ENCODE measurements around the gene CD300LB. TPM values are rescaled to one million over a fixed set of nuclear protein-coding genes. Genes with fewer than 3 reads are reported as not detected.

CD300LB gene
- total and polyA plus RNA-seq, 2 experiments from 2014 or later: not detected

DNA sequence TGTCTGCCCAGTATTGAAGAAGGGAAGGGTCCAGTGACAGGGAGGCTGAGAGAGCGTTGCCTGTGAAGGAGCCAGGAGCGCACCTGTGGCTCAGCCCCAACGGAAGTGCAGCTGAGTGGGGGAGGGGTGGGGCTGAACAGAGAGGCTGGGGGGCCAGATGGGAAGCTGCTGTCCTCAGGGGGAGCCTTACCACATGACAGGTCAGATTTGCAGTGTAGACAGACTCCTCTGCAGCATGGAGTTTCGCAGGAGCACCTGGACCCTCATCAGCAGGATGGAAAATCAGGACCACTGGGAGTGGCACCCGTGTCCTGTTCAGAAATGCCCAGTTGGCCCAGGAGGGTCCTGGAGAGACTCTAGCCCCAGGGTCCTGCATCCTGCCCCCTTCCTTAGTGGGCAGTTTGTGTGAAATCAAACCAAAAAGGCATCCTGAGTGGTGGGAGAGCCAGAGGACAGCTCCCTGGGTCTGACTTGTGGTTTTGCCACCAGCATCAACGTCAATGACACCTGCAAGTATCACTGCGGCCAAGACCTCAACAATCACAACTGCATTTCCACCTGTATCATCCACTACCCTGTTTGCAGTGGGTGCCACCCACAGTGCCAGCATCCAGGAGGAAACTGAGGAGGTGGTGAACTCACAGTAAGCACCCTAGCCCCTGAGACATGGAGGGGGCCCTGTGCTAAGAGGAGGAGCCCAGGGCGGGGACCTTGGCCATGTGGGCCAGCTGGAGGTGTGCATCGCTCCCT lies 57.1 kb downstream of the CD300LB start:
- Histone ChIP-seq H3K4me2 (ENCODE audit: unreplicated experiment) (no peak overlapping the region), H3K4me3 (no peak overlapping the region), H3F3A (ENCODE audit: insufficient read depth) (no peaks in the 10 kb centered on the region), H3K27me3 (replicated peaks; ENCODE audit: insufficient read depth) (no peaks in the 10 kb centered on the region), H3K79me2 (ENCODE audit: insufficient read depth) (no peaks in the 10 kb centered on the region), H3K9ac (no peak overlapping the region), H3K9me2 (ENCODE audit: insufficient read depth) (no peaks in the 10 kb centered on the region), H3K4me1 (ENCODE audit: insufficient read depth) (peaks cover 9% of the 10 kb centered on the region; the same call in 1 of the 2 replicates), H3K36me3 (ENCODE audit: low read depth) (no peaks in the 10 kb centered on the region), H3K27ac (no peak overlapping the region), H3K9me3 (ENCODE audit: low read depth) (no peaks in the 10 kb centered on the region), H4K20me1 (ENCODE audit: insufficient read depth) (no peaks in the 10 kb centered on the region), H2AFZ (no peak overlapping the region)
- 59 to 65% methylated on average over 9 of the region's 9 CpGs for WGBS, 2 experiments (ENCODE audit: low coverage in 1 of 2, low lambda C conversion rate in 2 of 2, missing lambda C conversion rate in 2 of 2)
- in situ Hi-C loops (cut with MboI): no loop called here
- no peak for TF ChIP-seq EZH2 (IDR thresholded peaks at IDR 0.05; ENCODE audit: insufficient read depth, poor library complexity, severe bottlenecking)
- no peak for TF ChIP-seq EZH2phosphoT487 (IDR thresholded peaks at IDR 0.05; ENCODE audit: insufficient read depth, low read depth)
- DNase-seq: no peak

DNA sequence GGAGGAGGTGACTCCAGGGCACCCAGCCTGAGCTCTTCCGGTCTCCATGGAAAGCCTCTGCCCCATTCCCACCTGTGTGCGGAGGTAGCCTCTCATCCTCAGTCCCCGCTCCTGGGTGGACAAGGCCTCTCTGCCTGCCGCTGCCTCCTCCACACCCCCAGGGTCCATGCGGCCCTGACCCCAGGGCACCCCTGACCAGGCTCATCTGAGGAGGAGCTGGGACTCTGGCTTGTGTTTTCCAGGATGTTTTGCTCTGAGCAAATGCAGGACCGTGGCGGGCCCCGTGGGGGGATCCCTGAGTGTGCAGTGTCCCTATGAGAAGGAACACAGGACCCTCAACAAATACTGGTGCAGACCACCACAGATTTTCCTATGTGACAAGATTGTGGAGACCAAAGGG lies 58.0 kb downstream of the CD300LB start:
- Histone ChIP-seq H3K4me3 (no peak overlapping the region), H3K27me3 (replicated peaks; ENCODE audit: insufficient read depth) (no peaks in the 10 kb centered on the region), H3K4me2 (ENCODE audit: unreplicated experiment) (no peak overlapping the region), H2AFZ (no peak overlapping the region), H4K20me1 (ENCODE audit: insufficient read depth) (no peaks in the 10 kb centered on the region), H3K9me3 (ENCODE audit: low read depth) (no peaks in the 10 kb centered on the region), H3K9ac (no peak overlapping the region), H3K79me2 (ENCODE audit: insufficient read depth) (no peaks in the 10 kb centered on the region), H3K27ac (no peak overlapping the region), H3K36me3 (ENCODE audit: low read depth) (no peaks in the 10 kb centered on the region), H3F3A (ENCODE audit: insufficient read depth) (no peaks in the 10 kb centered on the region), H3K4me1 (ENCODE audit: insufficient read depth) (peaks cover 3% of the 10 kb centered on the region; the same call in 1 of the 2 replicates), H3K9me2 (ENCODE audit: insufficient read depth) (no peaks in the 10 kb centered on the region)
- TF ChIP-seq EZH2 (IDR thresholded peaks at IDR 0.05; ENCODE audit: insufficient read depth, poor library complexity, severe bottlenecking) (no peak), EZH2phosphoT487 (IDR thresholded peaks at IDR 0.05; ENCODE audit: insufficient read depth, low read depth) (no peak)
- DNase-seq: no peak
- in situ Hi-C loops (cut with MboI): no loop called here
- 82 to 89% methylated on average over 8 of the region's 8 CpGs for WGBS, 2 experiments (ENCODE audit: low coverage in 1 of 2, low lambda C conversion rate in 2 of 2, missing lambda C conversion rate in 2 of 2)

DNA sequence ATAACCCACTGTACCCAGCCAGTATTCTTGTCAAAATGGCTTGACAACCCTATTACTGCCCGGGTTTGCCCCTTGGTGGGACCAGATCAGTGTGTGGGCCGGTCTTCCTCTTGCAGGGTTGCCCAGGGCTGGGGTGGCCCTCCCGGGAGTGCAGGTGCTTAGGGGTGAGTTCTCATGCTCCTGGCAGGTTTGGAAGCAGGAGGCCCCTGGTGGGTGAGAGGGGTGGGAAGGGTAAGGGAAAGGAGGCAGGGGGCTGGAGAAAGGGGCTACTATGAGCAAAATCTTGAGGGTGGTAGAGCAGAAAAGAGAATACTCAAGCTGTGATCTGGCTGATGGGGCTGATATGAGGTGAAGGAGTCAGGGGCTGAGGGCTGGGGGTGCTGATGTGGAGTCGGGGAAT lies 58.4 kb downstream of the CD300LB start:
- H3K27ac ChIP-seq: no peak overlapping the region
- WGBS, 2 experiments (ENCODE audit: low coverage in 1 of 2, low lambda C conversion rate in 2 of 2, missing lambda C conversion rate in 2 of 2): 52 to 57% methylated on average over 4 of the region's 4 CpGs
- H3K9me3 ChIP-seq (ENCODE audit: low read depth): no peaks in the 10 kb centered on the region
- no peak overlapping the region for H2AFZ ChIP-seq
- no peak overlapping the region for H3K9ac ChIP-seq
- in situ Hi-C loops (cut with MboI): no loop called here
- TF ChIP-seq EZH2phosphoT487 (IDR thresholded peaks at IDR 0.05; ENCODE audit: insufficient read depth, low read depth) (no peak), EZH2 (IDR thresholded peaks at IDR 0.05; ENCODE audit: insufficient read depth, poor library complexity, severe bottlenecking) (no peak)
- no peak for DNase-seq
- H3K4me3 ChIP-seq: no peak overlapping the region
- no peaks in the 10 kb centered on the region for H3K79me2 ChIP-seq (ENCODE audit: insufficient read depth)
- H3K9me2 ChIP-seq (ENCODE audit: insufficient read depth): no peaks in the 10 kb centered on the region
- no peaks in the 10 kb centered on the region for H3K4me1 ChIP-seq (ENCODE audit: insufficient read depth)
- H3K27me3 ChIP-seq (replicated peaks; ENCODE audit: insufficient read depth): no peaks in the 10 kb centered on the region
- H3K4me2 ChIP-seq (ENCODE audit: unreplicated experiment): no peak overlapping the region
- H3K36me3 ChIP-seq (ENCODE audit: low read depth): no peaks in the 10 kb centered on the region
- no peaks in the 10 kb centered on the region for H4K20me1 ChIP-seq (ENCODE audit: insufficient read depth)
- H3F3A ChIP-seq (ENCODE audit: insufficient read depth): no peaks in the 10 kb centered on the region

DNA sequence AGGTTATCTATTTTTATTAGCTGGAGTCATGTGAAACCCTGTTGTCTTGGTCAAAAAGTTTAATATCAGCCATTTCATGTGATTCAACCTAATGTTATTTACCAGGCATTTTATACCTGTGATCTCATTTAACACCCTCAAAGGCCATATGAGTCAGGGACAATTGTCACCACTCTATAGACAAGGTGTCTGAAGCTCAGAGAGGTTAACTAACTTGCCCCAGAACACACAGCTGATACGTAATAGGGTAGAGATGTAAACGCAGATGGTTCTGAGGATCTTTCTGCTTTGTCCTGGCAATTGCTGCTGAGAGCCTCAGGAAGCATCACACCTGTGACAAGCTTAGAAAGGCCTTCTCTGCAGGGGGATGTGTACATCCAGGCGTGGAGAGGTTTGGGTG lies 59.9 kb downstream of the CD300LB start:
- no peaks in the 10 kb centered on the region for H4K20me1 ChIP-seq (ENCODE audit: insufficient read depth)
- H3K4me3 ChIP-seq: no peak overlapping the region
- H3K4me1 ChIP-seq (ENCODE audit: insufficient read depth): no peaks in the 10 kb centered on the region
- no peak for TF ChIP-seq EZH2 (IDR thresholded peaks at IDR 0.05; ENCODE audit: insufficient read depth, poor library complexity, severe bottlenecking)
- TF ChIP-seq EZH2phosphoT487 (IDR thresholded peaks at IDR 0.05; ENCODE audit: insufficient read depth, low read depth): no peak
- H3K9ac ChIP-seq: no peak overlapping the region
- in situ Hi-C loops (cut with MboI): no loop called here
- WGBS, 2 experiments (ENCODE audit: low coverage in 1 of 2, low lambda C conversion rate in 2 of 2, missing lambda C conversion rate in 2 of 2): 54% methylated on average over 3 of the region's 3 CpGs
- H3K36me3 ChIP-seq (ENCODE audit: low read depth): no peaks in the 10 kb centered on the region
- no peak overlapping the region for H3K4me2 ChIP-seq (ENCODE audit: unreplicated experiment)
- H2AFZ ChIP-seq: no peak overlapping the region
- DNase-seq: no peak
- H3K9me2 ChIP-seq (ENCODE audit: insufficient read depth): no peaks in the 10 kb centered on the region
- H3K27ac ChIP-seq: no peak overlapping the region
- H3F3A ChIP-seq (ENCODE audit: insufficient read depth): no peaks in the 10 kb centered on the region
- no peaks in the 10 kb centered on the region for H3K79me2 ChIP-seq (ENCODE audit: insufficient read depth)
- peaks cover 4% of the 10 kb centered on the region; the same call in 1 of the 2 replicates for H3K27me3 ChIP-seq (replicated peaks; ENCODE audit: insufficient read depth)
- H3K9me3 ChIP-seq (ENCODE audit: low read depth): no peaks in the 10 kb centered on the region

Other genes with a start within 250 kb of the CD300LB start
- not detected in 2 replicates for gene KIF19, start 205.2 kb downstream of the CD300LB start, total RNA-seq (2014; rRNA removed; shearing (Covaris generic))
- gene KIF19, start 205.2 kb downstream of the CD300LB start, polyA plus RNA-seq (2016; fragmentation: Nextera tagmentation; extraction: Ambion mirVana): not detected in 2 replicates
- not detected in 2 replicates for gene BTBD17, start 169.6 kb downstream of the CD300LB start, total RNA-seq (2014; rRNA removed; shearing (Covaris generic))
- gene BTBD17, start 169.6 kb downstream of the CD300LB start, polyA plus RNA-seq (2016; fragmentation: Nextera tagmentation; extraction: Ambion mirVana): 0.10 TPM in 1 of 2 replicates, not detected in the other
- not detected in 2 replicates for gene GPR142, start 164.0 kb downstream of the CD300LB start, total RNA-seq (2014; rRNA removed; shearing (Covaris generic))
- gene GPR142, start 164.0 kb downstream of the CD300LB start, polyA plus RNA-seq (2016; fragmentation: Nextera tagmentation; extraction: Ambion mirVana): not detected in 2 replicates
- 0.25 and 2.7 TPM in 2 replicates for gene GPRC5C, start 99.4 kb downstream of the CD300LB start, total RNA-seq (2014; rRNA removed; shearing (Covaris generic))
- gene GPRC5C, start 99.4 kb downstream of the CD300LB start, polyA plus RNA-seq (2016; fragmentation: Nextera tagmentation; extraction: Ambion mirVana): 0.95 and 1.6 TPM in 2 replicates
- not detected in 2 replicates for gene CD300A, start 64.8 kb downstream of the CD300LB start, total RNA-seq (2014; rRNA removed; shearing (Covaris generic))
- gene CD300A, start 64.8 kb downstream of the CD300LB start, polyA plus RNA-seq (2016; fragmentation: Nextera tagmentation; extraction: Ambion mirVana): not detected in 2 replicates
- gene CD300C, start 14.6 kb upstream of the CD300LB start, total RNA-seq (2014; rRNA removed; shearing (Covaris generic)): 0.76 and 1.0 TPM in 2 replicates
- 1.4 TPM in 2 replicates for gene CD300C, start 14.6 kb upstream of the CD300LB start, polyA plus RNA-seq (2016; fragmentation: Nextera tagmentation; extraction: Ambion mirVana)
- not detected in 2 replicates for gene CD300H, start 36.0 kb upstream of the CD300LB start, total RNA-seq (2014; rRNA removed; shearing (Covaris generic))
- gene CD300H, start 36.0 kb upstream of the CD300LB start, polyA plus RNA-seq (2016; fragmentation: Nextera tagmentation; extraction: Ambion mirVana): not detected in 2 replicates
- gene CD300LD, start 60.8 kb upstream of the CD300LB start, total RNA-seq (2014; rRNA removed; shearing (Covaris generic)): not detected in 2 replicates
- gene CD300LD, start 60.8 kb upstream of the CD300LB start, polyA plus RNA-seq (2016; fragmentation: Nextera tagmentation; extraction: Ambion mirVana): not detected in 2 replicates
- not detected in 2 replicates for gene CD300E, start 92.3 kb upstream of the CD300LB start, total RNA-seq (2014; rRNA removed; shearing (Covaris generic))
- gene CD300E, start 92.3 kb upstream of the CD300LB start, polyA plus RNA-seq (2016; fragmentation: Nextera tagmentation; extraction: Ambion mirVana): not detected in 2 replicates
- not detected in 2 replicates for gene CD300LF, start 181.4 kb upstream of the CD300LB start, total RNA-seq (2014; rRNA removed; shearing (Covaris generic))
- not detected in 2 replicates for gene CD300LF, start 181.4 kb upstream of the CD300LB start, polyA plus RNA-seq (2016; fragmentation: Nextera tagmentation; extraction: Ambion mirVana)
- 0.11 TPM in 1 of 2 replicates, not detected in the other for gene RAB37, start 205.8 kb upstream of the CD300LB start, total RNA-seq (2014; rRNA removed; shearing (Covaris generic))
- not detected in 2 replicates for gene RAB37, start 205.8 kb upstream of the CD300LB start, polyA plus RNA-seq (2016; fragmentation: Nextera tagmentation; extraction: Ambion mirVana)
- gene NHERF1, start 217.2 kb upstream of the CD300LB start, total RNA-seq (2014; rRNA removed; shearing (Covaris generic)): 6.6 and 8.0 TPM in 2 replicates
- 9.1 and 9.4 TPM in 2 replicates for gene NHERF1, start 217.2 kb upstream of the CD300LB start, polyA plus RNA-seq (2016; fragmentation: Nextera tagmentation; extraction: Ambion mirVana)
- 23.6 and 26.4 TPM in 2 replicates for gene NAT9, start 244.9 kb upstream of the CD300LB start, total RNA-seq (2014; rRNA removed; shearing (Covaris generic))
- 31.0 and 34.6 TPM in 2 replicates for gene NAT9, start 244.9 kb upstream of the CD300LB start, polyA plus RNA-seq (2016; fragmentation: Nextera tagmentation; extraction: Ambion mirVana)